AG09309 (cell line): Measurements from ENCODE around the gene LONRF3.
A peak's percentile ranks its signal among the peaks of the same experiment; 100 is the strongest.
"Not testable (repeated sequence)": the region's sequence is repeated elsewhere in the genome, so short reads cannot be mapped to it uniquely, and the experiment has no call there.

Experiments
- DNase-seq: peaks from one replicate; pipeline ENCODE4 v3.0.0-alpha.2; 2010; ENCODE audit warnings: low read depth
- H3K4me3 ChIP-seq: 2 replicates; pipeline ENCODE4 v1.5.1; 2011; ENCODE audit warnings: mild to moderate bottlenecking, low read depth, low read length, moderate library complexity; ENCODE audit not compliant: control insufficient read depth
- CTCF ChIP-seq: IDR thresholded peaks from 2 replicates; pipeline ENCODE4 v1.5.1; 2011; ENCODE audit warnings: mild to moderate bottlenecking, low read depth, low read length, inconsistent platforms; ENCODE audit not compliant: insufficient read depth, control insufficient read depth; ENCODE audit errors: missing control alignments

The LONRF3 gene

DNA sequence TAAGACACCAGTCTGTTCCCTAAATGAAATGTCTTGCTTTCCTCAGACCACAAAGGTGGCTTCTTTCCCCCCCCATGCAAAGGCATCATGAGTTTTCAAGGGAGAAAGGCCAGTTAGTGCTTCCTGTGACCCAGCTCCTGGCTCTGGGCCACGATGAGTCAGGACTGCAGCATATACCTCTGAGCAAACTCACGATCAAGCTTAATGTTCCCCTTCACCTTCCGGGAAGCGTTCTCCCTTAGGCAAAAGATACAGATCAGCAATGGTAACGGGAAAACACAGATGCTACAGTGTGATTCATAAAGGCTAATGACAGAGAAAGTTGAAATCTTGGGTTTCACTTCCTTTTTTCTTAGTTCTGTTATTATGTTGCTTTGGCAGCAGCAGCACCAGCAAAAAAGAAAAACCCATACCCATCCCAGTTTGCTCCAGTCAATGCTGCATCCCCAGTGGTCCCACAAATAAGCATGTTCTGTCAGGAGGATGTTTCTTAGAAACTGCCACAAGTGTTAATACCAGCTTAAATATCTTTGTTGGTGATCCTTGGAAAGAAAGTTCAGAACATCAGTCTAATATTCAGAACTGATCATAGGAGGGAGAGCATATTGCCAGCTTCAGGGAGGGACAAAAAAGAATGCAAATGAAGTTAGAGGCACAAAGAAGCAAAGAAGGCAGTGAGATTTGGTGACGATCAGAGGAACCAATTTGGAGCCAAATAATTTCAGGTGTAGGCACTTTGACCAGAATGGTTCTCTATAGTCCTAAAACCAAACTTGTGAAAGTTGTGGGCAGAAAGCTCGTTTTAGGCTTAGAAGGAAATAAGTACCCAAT lies 41.2 kb downstream of the LONRF3 start:
- DNase-seq, result peak; percentile 42
- no peak overlapping the region for H3K4me3 ChIP-seq
- no peak for TF ChIP-seq CTCF

DNA sequence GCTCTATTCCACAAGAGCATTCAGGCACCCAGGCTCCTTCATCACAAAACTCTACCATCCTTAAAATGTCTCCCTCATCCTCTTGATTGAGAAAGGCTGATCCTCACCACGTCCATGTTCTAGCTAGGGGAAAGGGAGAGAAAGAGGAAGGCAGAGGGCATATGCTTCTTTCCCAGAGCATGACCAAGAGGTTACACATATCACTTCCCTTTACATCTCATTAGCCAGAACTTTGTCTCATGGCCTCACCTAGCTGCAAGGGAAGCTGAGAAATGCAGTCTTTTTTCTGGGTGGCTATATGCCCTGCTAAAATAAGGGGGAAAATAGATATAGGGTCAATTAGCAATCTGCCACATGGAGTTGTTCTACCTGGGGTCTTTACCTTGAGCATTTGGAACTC lies 42.7 kb downstream of the LONRF3 start:
- TF ChIP-seq CTCF, result no peak
- DNase-seq, result no peak

DNA sequence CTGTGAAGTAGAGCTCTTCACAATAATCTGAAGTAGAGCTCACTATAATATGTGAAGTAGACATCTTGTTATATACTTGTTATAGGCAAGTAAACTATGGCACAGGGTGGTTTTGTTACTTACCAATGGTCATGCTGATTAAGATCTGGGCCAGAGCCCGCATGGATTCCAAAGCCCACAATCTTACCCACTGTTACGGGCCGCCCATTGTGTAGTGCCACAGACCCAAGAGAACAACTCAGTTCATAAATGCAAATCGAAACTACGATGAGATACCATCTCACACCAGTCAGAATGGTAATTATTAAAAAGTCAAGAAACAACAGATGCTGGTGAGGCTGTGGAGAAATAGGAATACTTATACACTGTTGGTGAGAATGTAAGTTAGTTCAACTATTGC lies 51.5 kb downstream of the LONRF3 start:
- H3K4me3 ChIP-seq, result no peak overlapping the region
- TF ChIP-seq CTCF, result no peak
- no peak for DNase-seq

More for the DNA sequence above, 42.7 kb downstream of the LONRF3 start:
- H3K4me3 ChIP-seq, result no peak overlapping the region

DNA sequence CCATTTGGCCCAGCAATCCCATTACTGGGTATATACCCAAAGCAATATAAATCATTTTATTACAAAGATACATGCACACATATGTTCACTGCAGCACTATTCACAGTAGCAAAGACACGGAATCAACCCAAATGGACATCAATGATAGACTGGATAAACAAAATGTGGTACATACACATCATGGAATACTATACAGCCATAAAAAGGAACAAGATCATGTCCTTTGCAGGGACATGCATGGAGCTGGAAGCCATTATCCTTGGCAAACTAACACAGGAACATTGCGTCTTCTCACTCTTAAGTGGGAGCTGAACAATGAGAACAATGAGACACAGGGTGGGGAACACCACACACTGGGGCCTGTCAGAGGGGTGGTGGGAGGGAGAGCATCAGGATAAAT lies 51.9 kb downstream of the LONRF3 start:
- not testable (repeated sequence) for DNase-seq, H3K4me3 ChIP-seq

- not testable (repeated sequence) for H3K4me3 ChIP-seq, DNase-seq
Measured at GRCh38 chrX:119027960-119028732, 53.7 kb downstream of the LONRF3 start.

DNA sequence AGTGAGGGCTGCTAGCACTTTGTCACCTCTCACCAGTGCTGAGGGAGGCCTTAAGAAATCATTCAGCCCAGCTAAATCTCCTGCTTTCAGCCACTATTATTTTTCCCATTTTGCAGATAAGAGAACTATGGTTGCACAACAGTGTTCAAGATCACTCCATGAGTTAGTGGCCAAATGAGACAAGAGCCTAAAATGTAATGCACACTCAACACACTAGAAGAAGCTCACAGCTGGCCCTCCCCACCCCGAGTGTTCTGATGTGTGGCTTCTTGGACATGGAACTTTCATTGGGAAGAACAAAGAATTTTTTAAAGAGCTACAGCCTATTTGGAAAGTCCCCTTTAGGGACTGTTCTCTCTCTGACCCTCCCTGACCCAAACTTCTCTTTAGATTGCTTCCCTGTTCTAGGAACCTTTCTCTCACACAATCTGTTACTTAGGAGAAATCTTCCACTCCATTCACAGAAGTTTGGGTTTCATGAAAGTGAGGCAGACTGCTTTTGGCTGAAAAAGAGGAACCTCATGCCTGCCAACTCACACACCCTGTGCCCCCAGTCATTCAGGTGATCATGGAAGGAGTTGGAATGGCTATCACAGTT lies 54.4 kb downstream of the LONRF3 start:
- TF ChIP-seq CTCF, result no peak
- H3K4me3 ChIP-seq, result no peak overlapping the region
- no peak for DNase-seq

GRCh38 chrX:119029656-119030055 lies 55.2 kb downstream of the LONRF3 start:
- not testable (repeated sequence) for DNase-seq, H3K4me3 ChIP-seq

DNA sequence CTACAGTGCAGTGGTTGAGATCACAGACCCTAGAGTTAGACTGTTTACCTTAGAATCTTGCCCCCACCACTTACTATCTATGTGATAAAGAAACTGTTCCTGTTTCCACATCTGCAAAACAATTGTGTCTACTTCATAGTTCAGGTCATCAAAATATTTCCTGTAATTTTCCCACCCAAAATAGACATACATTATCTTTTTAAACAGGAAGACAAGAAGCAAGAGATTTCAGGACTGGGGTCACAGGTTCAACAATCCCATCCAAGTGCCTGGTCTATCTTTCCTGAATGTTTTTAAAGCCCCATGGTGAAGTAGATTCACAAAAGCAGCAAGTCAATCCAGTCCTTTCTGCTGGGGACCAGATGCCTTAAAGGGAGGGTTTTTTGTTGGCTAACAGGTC lies 56.6 kb downstream of the LONRF3 start:
- H3K4me3 ChIP-seq, result no peak overlapping the region
- no peak for DNase-seq
- TF ChIP-seq CTCF, result no peak
